Measurements from ENCODE around the gene DMRTB1.

The DMRTB1 gene

DNA sequence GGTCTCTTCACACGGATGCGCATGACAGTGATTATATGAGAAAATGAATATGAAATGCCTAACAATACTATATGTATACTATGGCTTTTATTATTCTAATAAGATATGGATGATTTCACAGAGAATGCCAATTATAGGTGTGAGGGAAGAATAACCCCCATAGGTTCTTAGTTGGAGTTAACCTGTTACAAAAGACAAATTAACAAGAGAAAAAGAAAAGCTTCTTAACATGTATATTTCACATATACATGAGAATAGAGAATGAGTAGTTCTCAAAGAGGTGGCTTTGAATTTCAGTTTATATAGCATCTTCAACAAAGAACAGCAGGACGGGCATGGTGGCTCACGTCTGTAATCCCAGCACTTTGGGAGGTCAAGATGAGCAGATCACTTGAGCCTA is 24.0 kb upstream of the DMRTB1 start:
- DNase-seq (ENCODE audit: low read depth in 2 of 2): no peak

DNA sequence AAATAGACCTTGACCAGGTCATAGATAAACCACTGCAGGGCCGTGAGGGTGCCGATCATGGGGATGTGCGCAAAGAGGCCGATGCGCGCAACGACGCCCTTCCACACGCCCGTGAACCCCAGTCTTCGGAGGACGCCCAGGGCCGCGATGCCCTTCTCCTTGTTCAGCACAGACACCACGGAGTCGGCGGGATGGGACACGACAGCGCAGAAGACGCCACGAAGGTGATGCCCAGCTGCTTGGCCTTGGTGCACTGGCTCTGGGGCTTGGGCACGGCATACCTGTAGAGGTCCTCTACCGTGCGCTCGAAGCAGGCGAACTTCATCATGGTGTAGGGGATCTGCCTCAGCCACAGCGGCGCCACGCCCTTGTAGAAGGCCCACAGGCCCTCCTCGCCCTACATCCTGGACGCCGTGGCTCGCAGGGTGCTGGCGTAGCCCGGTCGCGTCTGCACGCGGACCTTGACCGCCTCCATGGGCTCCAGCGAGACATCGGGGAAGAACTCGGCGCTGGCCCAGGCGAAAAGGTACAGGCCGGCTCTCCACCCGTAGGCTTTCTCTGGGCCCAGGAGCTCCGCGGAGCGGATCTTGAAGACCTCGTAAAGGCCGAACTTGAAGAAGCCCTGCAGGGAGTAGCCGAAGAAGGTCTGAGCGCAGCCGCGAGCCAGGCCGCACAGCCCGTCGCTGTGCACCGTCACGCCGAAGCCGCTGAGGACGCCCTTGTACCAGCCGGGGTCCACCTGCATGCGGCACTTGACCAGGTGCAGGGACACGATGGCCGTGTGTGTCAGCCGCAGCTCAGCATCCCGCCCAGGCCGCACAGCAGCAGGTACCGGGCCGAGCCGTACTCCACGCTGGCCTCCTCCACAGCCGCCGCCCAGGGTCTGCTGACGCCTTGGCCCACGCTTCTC is 20.5 kb upstream of the DMRTB1 start:
- DNase-seq (ENCODE audit: low read depth in 2 of 2): no peak

DNA sequence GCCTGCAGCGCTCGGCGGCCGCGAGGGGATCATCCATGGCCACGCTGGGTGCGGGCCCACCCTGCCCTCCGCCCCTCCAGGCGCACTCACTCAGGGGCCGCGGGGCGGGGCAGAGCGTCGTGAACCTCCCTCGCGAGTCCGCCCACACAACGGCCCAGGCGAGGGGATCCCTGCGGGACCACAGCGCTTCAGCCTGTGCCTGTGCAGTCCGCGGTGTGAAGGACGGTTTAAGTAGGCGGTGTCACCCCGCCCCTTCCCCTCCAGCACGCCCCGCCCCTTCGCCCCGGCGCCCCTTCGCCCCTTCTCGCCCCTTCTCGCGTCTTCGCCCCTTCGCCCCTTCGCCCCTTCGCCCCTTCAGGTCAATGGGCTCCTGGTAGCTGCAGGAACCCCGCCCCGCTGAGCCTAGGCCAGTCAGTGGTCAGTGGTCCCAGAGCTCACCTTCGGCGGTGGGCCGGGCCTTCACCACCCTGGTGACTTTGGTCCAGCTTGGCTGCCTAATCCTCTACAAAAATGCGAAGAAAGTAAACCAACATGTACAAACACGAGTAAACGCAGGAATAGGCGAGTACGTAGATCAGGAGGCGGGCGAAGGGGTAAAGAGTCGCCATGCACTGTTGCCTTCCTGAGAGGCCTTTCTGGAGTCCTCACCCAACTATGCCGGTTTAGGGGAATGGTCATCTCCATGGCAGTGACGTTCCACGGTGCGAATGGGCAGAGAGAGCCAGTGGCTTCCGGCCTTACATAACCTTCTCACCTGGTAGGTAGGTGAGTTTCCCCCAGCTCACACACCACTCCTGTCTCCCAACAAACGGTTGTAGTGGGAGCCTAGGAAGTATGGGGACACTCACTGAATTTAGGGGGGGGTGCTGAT is 19.6 kb upstream of the DMRTB1 start:
- no peak for DNase-seq (ENCODE audit: low read depth in 2 of 2)

DNA sequence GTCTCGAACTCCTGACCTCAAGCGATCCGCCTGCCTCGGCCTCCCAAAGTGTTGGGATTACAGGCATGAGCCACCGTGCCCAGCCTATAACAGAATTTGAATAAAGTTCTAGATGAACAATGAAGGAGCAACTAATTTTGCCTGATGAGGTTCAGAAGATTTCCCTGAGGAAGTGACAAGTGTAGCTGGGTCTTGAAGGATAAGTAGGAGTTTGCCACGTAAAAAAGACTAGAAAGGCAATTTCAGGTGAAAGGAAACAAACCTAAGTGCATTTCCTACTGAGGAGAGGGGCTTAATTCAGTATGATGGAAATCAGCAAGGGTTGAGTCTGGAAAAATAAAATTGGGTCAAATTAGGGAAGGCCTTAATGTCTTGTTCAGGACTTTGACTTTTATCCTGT is 18.6 kb upstream of the DMRTB1 start:
- no peak for DNase-seq (ENCODE audit: low read depth in 2 of 2)

DNA sequence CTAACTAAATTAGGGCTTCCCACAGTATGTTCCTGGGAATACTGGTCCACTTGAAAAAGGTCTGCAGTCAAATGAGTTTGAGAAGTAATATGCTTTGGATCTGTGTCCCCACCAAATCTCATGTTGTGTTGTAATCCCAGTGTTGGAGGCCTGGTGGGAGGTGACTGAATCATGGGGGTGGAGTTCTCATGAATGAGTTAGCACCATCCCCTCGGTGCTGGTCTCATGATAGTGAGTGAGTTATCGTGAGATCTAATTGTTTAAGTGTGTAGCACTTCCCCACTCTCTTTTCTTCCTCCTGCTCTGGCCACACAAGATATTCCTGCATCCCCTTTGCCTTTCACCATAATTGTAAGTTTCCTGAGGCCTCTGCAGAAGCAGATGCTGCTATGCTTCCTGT is 16.9 kb upstream of the DMRTB1 start:
- no peak for DNase-seq (ENCODE audit: low read depth in 2 of 2)

DNA sequence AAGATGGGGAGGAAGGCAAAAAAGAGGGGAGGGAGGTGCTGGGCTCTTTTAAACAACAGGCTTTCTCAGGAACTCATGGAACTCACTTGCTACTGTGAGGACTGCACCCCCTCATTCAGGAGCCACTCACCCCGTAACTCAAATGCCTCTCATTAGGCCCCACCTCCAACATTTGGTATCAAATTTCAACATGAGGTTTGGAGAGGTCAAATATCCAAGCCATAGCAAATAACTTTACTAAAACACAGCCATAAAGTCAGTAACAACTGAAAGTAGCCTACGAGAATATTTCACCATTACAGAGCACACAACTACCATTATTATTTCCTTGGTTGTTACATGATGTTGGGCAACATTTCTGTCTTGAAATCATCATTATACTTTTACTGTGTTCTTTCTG is 13.1 kb upstream of the DMRTB1 start:
- no peak for DNase-seq (ENCODE audit: low read depth in 2 of 2)

DNA sequence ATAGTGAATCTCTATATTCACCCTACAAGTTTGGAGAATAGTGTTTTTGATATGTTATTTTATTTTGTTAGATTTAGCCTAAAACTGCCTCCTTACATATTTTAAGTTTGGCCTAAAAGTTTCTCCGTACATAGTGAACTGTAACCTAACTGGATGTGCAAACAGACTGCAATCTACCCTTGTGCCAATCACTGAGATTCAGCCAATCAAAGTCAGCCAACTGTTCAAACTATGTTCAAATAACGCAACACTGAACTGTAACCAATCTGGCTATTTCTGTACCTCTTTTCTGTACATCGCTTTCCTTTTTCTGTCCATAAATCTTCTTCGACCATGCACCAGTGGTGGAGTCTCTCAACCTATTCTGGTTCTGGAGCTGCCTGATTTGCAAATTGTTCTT is 11.8 kb upstream of the DMRTB1 start:
- DNase-seq (ENCODE audit: low read depth in 2 of 2): no peak

DNA sequence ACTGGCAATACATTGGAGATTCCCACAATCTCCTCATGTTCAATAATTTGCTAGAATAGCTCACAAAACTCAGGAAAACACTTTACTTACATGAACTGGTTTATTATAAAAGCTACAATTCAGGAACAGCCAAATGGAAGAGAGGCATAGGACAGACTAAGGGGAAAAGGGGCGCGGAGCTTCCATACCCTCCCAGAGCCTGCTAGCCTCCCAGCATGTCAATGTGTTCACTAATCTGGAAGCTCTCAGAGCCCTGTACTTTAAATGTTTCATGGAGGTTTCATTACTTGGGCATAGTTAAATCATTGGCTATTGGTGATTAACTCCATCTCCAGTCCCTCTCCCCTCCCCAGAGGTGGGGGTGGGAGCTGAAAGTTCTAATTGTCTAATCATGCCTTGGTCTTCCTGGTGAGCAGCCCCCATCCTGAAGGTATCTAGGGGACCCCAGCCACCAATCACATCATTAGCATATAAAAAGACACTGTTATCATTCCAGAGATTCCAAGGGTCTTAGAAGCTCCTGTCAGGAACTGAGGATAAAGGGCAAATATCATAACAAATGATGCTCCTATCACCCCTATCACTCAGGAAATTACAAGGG is 10.9 kb upstream of the DMRTB1 start:
- no peak for DNase-seq (ENCODE audit: low read depth in 2 of 2)

DNA sequence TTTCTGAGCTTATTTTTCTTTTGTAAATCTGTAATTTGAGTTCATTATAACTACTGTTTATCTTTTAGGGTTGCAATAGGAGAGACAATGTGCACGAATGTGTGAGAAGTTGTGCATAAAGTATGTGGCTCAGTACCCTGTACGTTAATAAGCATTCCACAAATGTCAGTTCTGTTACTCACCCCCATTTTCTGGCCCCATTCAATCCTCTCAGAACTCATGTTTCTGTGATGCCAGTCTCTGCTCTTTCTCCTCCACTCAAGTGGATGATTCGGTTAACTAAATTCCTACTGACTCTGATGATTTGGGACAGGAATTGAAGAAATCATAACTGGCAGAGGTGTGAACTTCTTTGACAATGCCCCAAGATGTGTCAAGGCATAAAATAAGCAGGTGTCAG is 10.2 kb upstream of the DMRTB1 start:
- DNase-seq (ENCODE audit: low read depth in 2 of 2): no peak

DNA sequence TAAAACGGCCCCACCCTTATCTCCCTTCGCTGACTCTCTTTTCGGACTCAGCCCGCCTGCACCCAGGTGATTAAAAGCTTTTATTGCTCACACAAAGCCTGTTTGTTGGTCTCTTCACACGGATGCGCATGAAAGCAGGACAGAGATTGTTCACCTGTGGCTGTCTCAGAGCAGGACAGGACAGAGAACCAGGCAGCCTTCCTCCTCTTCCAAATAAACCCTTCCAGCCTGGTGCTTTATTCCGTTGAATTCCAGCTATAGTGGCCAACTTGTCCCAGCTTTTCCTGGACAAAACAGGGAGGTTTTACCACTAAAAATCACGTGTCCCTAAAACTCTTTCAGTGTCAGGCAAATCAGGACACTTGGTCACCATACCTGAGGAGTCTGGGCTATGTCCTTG is 9.5 kb upstream of the DMRTB1 start:
- DNase-seq (ENCODE audit: low read depth in 2 of 2): no peak

DNA sequence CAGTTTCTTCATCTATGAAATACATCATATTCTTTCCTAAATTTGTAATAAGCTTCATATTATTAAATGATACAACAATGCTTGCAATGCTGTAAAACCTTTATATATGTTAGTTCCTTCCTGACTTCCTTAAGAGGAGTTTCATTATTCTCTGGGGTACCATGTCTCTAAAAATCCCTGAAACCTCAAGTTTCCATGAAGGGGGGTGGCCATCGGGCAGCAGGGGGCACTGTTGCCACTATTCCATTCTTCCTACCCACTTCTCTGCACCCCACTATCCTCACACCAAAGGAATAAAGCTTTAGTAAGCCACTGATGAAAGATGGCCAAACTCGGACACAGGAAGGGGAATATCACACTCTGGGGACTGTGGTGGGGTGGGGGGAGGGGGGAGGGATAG is 9.0 kb upstream of the DMRTB1 start:
- no peak for DNase-seq (ENCODE audit: low read depth in 2 of 2)

DNA sequence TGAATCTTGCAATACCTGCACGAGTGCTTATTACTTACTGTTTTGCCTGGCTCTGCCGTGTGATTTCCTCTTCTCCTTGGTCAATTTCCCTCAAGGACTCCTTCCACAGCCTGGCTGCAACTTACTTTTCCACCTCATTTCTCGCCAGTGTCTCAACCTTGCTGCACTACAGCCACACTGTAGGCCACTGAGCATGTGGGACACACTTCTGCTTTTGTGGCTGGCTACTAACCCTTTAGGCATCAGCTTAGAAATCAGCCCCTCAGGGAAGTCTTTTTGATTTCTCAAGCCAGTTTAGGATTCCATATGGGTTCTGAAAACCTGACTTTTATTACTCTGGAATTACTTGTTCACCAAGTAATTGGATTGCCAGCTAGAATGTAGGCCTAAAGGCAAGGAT is 5.2 kb upstream of the DMRTB1 start:
- DNase-seq (ENCODE audit: low read depth in 2 of 2): no peak

DNA sequence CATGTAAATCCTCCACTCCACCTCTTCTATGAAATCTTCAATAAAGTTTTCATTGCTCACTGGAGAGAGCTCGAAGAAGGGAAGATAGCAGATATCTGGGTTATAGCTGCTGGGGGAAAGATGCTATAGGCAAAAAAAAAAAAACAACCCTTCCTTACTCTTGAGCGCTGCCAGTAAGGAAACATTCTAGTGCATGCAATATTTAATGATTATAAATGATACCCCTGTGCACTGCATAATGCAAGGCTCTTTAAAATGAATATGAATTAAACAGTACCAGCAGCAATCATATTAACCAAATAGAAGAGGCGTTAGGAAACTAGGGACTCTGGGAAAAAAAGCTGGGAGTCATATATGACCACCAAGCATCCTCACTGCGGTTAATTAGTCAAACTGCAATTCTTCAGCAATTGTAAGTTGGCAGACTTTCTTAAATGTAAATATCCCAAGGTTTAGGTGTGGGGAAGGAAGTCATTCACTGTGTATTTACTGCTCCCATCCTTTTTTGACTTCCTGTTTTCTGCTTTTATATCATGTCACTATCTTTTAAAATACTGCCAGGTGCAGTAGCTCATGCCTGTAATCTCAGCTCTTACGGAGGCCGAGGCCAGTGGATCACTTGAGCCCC is 3.7 kb upstream of the DMRTB1 start:
- DNase-seq (ENCODE audit: low read depth in 2 of 2): no peak

DNA sequence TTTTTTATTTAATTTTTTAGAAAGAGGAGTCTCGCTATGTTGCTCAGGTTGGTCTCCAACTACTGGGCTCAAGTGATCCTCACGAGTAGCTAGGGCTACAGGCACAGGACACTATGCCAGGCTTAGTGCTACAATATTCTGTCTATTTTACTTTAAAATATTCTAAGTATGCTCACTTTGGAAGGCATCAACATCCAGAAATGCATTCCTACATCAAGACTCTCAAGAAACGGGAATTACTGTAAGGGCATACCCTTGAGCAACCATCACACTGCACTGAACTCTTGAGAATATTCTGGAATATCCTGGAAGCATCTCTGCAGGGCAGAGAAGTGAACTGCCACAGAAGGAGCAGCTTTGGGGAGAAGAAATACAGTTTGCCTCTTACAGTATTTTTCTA is 565 bp upstream of the DMRTB1 start:
- DNase-seq (ENCODE audit: low read depth in 2 of 2): no peak

DNA sequence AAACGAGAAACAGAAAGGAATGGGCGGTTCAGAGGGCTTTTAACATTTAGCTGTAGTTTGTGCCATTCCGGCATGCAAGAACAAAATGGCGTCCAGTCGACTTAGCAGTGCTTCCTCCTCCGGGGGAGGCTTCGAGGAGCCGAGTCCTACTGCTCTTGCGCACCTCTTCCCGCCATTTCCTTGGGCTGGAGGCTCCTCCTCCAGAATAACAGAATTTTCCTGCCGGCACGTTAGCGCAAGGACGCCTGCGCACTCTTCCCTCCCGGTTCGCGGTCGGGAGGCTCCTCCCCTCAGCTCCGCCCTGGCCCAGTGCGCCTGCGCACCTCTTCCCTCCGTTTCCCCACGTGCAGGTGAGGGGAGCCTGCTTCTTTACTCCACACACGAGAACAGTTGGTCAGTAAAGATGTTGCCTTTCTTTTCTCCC is 1.0 kb downstream of the DMRTB1 start:
- DNase-seq (ENCODE audit: low read depth in 2 of 2): no peak

DNA sequence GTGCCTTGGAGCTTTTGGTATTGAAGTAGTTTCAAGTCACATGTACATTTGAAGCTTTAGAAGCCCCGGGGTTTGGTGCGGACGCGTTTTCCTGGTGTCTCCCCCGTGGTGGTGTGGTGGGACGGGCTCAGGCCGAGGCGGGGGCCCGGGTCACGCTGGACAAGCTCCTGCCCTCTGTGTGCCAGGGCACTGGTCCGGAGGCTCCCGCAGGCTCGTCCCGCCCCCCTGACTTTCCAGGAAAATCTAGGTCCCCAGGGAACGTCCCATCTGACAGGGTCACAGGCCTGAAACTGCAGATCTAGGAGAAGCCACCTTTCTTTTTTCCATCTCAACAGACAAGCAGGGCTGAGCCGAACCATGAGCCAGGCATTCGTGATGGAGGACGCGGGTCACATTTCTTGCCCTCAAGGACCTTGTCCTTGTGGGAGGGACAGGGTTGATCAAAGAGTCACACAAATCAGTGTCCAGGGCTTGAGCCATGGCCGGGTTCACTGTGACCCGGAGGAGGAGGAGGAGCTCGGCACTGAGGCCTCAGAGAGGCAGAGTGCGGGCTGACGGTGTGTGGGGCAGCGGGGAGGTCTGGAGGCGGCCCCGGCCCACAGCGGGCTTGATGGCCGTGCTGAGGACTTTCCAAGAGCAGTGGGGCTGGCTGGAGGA is 1.6 kb downstream of the DMRTB1 start:
- DNase-seq (ENCODE audit: low read depth in 2 of 2): no peak

DNA sequence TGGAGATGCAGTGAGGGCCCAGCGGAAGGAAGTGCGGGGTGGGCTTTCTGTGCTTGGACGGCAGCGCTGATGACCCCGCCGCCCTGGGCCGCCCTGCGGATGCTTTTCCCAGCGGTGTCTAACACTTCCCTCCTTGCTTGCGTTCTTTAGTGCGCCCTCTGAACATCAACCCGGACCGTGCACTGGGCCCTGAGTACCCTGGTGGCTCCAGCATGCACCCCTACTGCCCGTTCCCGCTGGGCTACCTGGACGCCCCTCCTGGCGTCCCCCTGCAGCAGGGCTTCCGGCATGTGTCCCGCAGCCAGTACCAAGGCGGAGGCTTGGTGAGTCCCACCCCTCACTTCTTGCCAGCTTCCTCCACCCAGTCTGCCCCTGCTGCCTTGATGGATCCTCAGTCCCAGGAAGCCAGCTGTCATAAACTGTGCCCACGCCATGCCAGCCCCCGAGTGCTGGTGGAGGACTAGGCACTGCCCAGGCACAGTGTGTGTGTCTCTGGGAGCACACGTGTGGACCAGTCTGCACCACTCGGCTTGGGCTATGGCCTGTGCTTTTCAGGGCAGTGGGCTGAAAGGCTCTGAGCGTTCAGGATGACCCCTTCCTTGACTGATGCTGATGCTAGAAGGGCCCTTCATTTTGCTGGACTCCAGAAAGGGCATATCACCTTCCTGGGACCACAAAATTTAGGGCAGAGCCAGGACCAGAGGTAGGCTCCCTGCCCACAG is 2.3 kb downstream of the DMRTB1 start:
- no peak for DNase-seq (ENCODE audit: low read depth in 2 of 2)

DNA sequence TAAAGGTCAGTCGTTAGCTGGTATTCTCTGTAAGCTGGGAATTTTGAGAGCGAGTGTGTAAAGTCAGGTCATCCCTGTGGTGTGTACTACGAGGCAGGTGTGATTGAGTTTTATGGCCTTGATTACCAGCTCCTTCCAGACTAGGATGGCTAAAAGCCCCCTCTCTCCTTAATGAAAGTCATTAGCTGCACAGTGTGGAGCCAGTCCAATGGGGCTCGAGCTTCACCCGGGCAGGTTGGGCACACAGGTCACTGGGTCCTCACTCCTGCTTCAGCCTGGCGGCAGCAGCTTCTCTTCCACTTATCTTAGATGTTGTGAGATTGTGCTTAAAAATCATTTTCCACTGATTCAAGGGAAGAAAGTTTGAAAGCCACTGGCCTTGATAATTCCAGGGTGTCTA is 3.0 kb downstream of the DMRTB1 start:
- no peak for DNase-seq (ENCODE audit: low read depth in 2 of 2)

DNA sequence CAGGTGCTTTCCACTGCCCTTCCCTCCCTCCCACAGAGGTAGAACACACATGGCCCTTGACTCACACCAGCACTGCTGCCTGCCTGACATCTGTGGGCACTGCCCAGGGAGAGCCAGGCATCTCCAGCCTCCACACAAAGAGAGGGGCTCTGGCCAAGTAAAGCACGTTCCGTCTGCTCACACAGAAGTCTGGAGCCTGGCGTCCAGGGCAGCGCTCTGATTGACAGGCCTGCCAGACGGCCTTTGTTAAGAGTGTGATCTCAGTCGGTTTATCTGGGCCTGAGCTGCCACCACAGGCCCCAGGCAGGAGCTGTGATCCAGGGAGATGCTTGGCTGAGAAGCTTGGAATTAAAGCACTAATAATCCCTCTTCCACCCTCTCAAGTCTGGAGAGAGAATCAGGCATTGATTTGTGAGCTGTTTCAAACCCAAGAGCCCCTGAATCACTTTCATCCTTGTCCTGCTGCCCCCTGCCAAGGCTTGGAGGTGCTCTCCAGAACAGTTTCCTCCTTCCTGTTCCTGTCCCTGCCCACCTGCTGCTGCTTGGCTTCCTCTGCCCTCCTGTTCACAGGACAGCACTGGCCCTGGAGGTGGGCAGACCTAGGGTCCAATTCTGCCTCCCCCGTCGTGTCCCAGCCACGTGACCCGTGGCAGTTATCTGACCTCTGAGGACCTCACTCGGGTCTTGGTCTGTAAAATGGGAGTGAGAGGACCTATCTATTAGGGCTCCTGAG is 3.7 kb downstream of the DMRTB1 start:
- no peak for DNase-seq (ENCODE audit: low read depth in 2 of 2)
